Vagina (tissue), 2 donors: ENCODE results near the gene FPR2. TPM values are rescaled to one million over a fixed set of nuclear protein-coding genes. Genes with fewer than 3 reads are reported as not detected.

Experiments used
- DNase-seq, 2 donors: peaks; one replicate each; pipeline ENCODE4 v3.0.0-alpha.2; 2017; ENCODE audit errors: extremely low spot score in 2 of 2
- H3K27ac ChIP-seq: fragments of 200-600 bp; sonication (generic); one replicate; pipeline ENCODE4 v1.5.1; 2019
- H3K27me3 ChIP-seq: fragments of 200-600 bp; sonication (generic); one replicate; pipeline ENCODE4 v1.5.1; 2019
- H3K36me3 ChIP-seq, 2 donors: fragments of 200-600 bp; sonication (generic); one replicate each; pipeline ENCODE4 v1.5.1; 2017 to 2019
- H3K4me1 ChIP-seq: fragments of 200-600 bp; sonication (generic); one replicate; pipeline ENCODE4 v1.5.1; 2019
- H3K4me3 ChIP-seq, 2 donors: fragments of 200-600 bp; sonication (generic); 1 replicate in 1 of 2; 2 replicates in 1 of 2; pipeline ENCODE4 v1.5.1; 2016 to 2019
- H3K9me3 ChIP-seq: fragments of 200-600 bp; sonication (generic); one replicate; pipeline ENCODE4 v1.5.1; 2019
- CTCF ChIP-seq, 3 experiments: fragments of 450-650 bp in 2 of 3; fragments of 200-600 bp in 1 of 3; sonication (generic) in 1 of 3; IDR thresholded peaks; one replicate each; pipeline ENCODE4 v1.5.1; 2017 to 2019; ENCODE audit warnings: antibody characterized with exemption in 3 of 3, mild to moderate bottlenecking in 2 of 3, moderate library complexity in 2 of 3
- POLR2A ChIP-seq, 2 donors: fragments of 450-650 bp; IDR thresholded peaks; one replicate each; pipeline ENCODE4 v1.6.1; 2017; ENCODE audit warnings: antibody characterized with exemption in 2 of 2, mild to moderate bottlenecking in 2 of 2, moderate library complexity in 2 of 2
- POLR2AphosphoS5 ChIP-seq, 2 donors: sonication (generic); formaldehyde crosslinking; IDR thresholded peaks; one replicate each; pipeline ENCODE4 v1.9.0; 2017; ENCODE audit warnings: antibody characterized with exemption in 2 of 2, mild to moderate bottlenecking in 2 of 2, low read depth in 1 of 2; ENCODE audit not compliant: insufficient read depth in 1 of 2
- intact Hi-C: fragments of 100-400 bp; cut with DNase I; formaldehyde crosslinking; loops from one replicate; pipeline ENCODE4 v1.15.1; 2023
- total RNA-seq: library from RNA; depleted of rRNA; stranded (reverse); fragments of >200 nt; gene quantifications from one replicate; pipeline ENCODE4 v1.2.3, GENCODE V29; 2016

Gene FPR2
- total RNA-seq, 1 donor from 2014 or later: not detected

- TF ChIP-seq POLR2AphosphoS5 (IDR thresholded peaks at IDR 0.05; ENCODE audit: insufficient read depth in 1 of 2, low read depth in 1 of 2) (no peak), CTCF (IDR thresholded peaks at IDR 0.05) (no peak), POLR2A (IDR thresholded peaks at IDR 0.05) (no peak)
- no peak for DNase-seq
- no peaks in the 10 kb centered on the region for H3K27me3 ChIP-seq
- H3K4me1 ChIP-seq: no peaks in the 10 kb centered on the region
- no peaks in the 10 kb centered on the region for H3K36me3 ChIP-seq
- intact Hi-C loops: no loop called here
- H3K9me3 ChIP-seq: no peaks in the 10 kb centered on the region
- H3K27ac ChIP-seq: no peak overlapping the region
- H3K4me3 ChIP-seq: no peak overlapping the region
These were observed 21.3 kb upstream of the FPR2 start for GRCh38 chr19:51739466-51740213.

- no peaks in the 10 kb centered on the region for H3K27me3 ChIP-seq
- intact Hi-C loops: no loop called here
- no peak overlapping the region for H3K27ac ChIP-seq
- no peaks in the 10 kb centered on the region for H3K36me3 ChIP-seq
- H3K4me3 ChIP-seq: no peak overlapping the region
- no peaks in the 10 kb centered on the region for H3K9me3 ChIP-seq
- no peaks in the 10 kb centered on the region for H3K4me1 ChIP-seq
- TF ChIP-seq POLR2AphosphoS5 (IDR thresholded peaks at IDR 0.05; ENCODE audit: insufficient read depth in 1 of 2, low read depth in 1 of 2) (no peak), POLR2A (IDR thresholded peaks at IDR 0.05) (no peak), CTCF (IDR thresholded peaks at IDR 0.05) (no peak)
- no peak for DNase-seq
These were observed 20.6 kb upstream of the FPR2 start for GRCh38 chr19:51740356-51740755.

GRCh38 chr19:51742789-51743188 lies 18.2 kb upstream of the FPR2 start:
- TF ChIP-seq CTCF (IDR thresholded peaks at IDR 0.05) (no peak), POLR2A (IDR thresholded peaks at IDR 0.05) (no peak)
- Histone ChIP-seq H3K27ac (no peak overlapping the region), H3K36me3 (no peaks in the 10 kb centered on the region), H3K27me3 (no peaks in the 10 kb centered on the region), H3K4me1 (no peaks in the 10 kb centered on the region), H3K9me3 (no peaks in the 10 kb centered on the region), H3K4me3 (no peak overlapping the region)
- DNase-seq: no peak
- intact Hi-C loops: no loop called here

- Histone ChIP-seq H3K9me3 (no peaks in the 10 kb centered on the region), H3K36me3 (no peaks in the 10 kb centered on the region), H3K27me3 (no peaks in the 10 kb centered on the region), H3K27ac (no peak overlapping the region), H3K4me3 (no peak overlapping the region), H3K4me1 (no peaks in the 10 kb centered on the region)
- intact Hi-C loops: no loop called here
- TF ChIP-seq POLR2AphosphoS5 (IDR thresholded peaks at IDR 0.05; ENCODE audit: insufficient read depth in 1 of 2, low read depth in 1 of 2) (no peak), CTCF (IDR thresholded peaks at IDR 0.05) (no peak), POLR2A (IDR thresholded peaks at IDR 0.05) (no peak)
- DNase-seq: no peak
These were observed 17.6 kb upstream of the FPR2 start for GRCh38 chr19:51743405-51743804.

- no peak for DNase-seq
- H3K36me3 ChIP-seq: no peaks in the 10 kb centered on the region
- TF ChIP-seq POLR2AphosphoS5 (IDR thresholded peaks at IDR 0.05; ENCODE audit: insufficient read depth in 1 of 2, low read depth in 1 of 2) (no peak), POLR2A (IDR thresholded peaks at IDR 0.05) (no peak), CTCF (IDR thresholded peaks at IDR 0.05) (no peak)
- no peak overlapping the region for H3K4me3 ChIP-seq
- intact Hi-C loops: no loop called here
- H3K9me3 ChIP-seq: no peaks in the 10 kb centered on the region
- no peaks in the 10 kb centered on the region for H3K4me1 ChIP-seq
- no peaks in the 10 kb centered on the region for H3K27me3 ChIP-seq
- no peak overlapping the region for H3K27ac ChIP-seq
These were observed 14.2 kb upstream of the FPR2 start for GRCh38 chr19:51746731-51747130.
